Small intestine (tissue), 7 donors: ENCODE data around the gene STX7. TPM values are rescaled to one million over a fixed set of nuclear protein-coding genes. Genes with fewer than 3 reads are reported as not detected.

Source experiments
- DNase-seq, 2 donors: peaks; one replicate each; pipeline versions ENCODE4 v3.0.0 to v3.0.0-alpha.2; 2013
- FAIRE-seq: peaks from 2 replicates; lab custom pipeline; 2012; peaks lifted over from hg19 to GRCh38; lab: Jason Lieb, UNC
- H3K27ac ChIP-seq, 3 donors: one replicate each; pipeline ENCODE4 v1.5.1; 2013; ENCODE audit warnings: low read length in 2 of 3, mild to moderate bottlenecking in 2 of 3, control low read depth in 1 of 3, inconsistent platforms in 1 of 3, low read depth in 1 of 3, moderate library complexity in 1 of 3
- H3K27me3 ChIP-seq, 3 donors: one replicate each; pipeline ENCODE4 v1.6.1; 2013; ENCODE audit warnings: low read length in 3 of 3, inconsistent platforms in 1 of 3; ENCODE audit not compliant: control insufficient read depth in 3 of 3, insufficient read depth in 3 of 3
- H3K36me3 ChIP-seq, 3 donors: one replicate each; pipeline ENCODE4 v1.6.1; 2013; ENCODE audit warnings: low read length in 3 of 3, inconsistent platforms in 1 of 3, low read depth in 1 of 3, mild to moderate bottlenecking in 1 of 3, moderate library complexity in 1 of 3; ENCODE audit not compliant: control insufficient read depth in 3 of 3, insufficient read depth in 2 of 3
- H3K4me1 ChIP-seq, 3 donors: one replicate each; pipeline ENCODE4 v1.6.1; 2013; ENCODE audit warnings: low read length in 2 of 3, inconsistent platforms in 1 of 3, low read depth in 1 of 3, mild to moderate bottlenecking in 1 of 3, moderate library complexity in 1 of 3; ENCODE audit not compliant: control insufficient read depth in 3 of 3, insufficient read depth in 2 of 3
- H3K4me3 ChIP-seq, 3 donors: one replicate each; pipeline ENCODE4 v1.5.1; 2013; ENCODE audit warnings: low read length in 3 of 3, control low read depth in 1 of 3, inconsistent platforms in 1 of 3, low read depth in 1 of 3, mild to moderate bottlenecking in 1 of 3, moderate library complexity in 1 of 3
- H3K9me3 ChIP-seq, 2 donors: one replicate each; pipeline ENCODE4 v1.6.1; 2013; ENCODE audit warnings: low read depth in 1 of 2, low read length in 1 of 2; ENCODE audit not compliant: control insufficient read depth in 2 of 2, insufficient read depth in 1 of 2
- WGBS, 3 donors: extraction: QIAGEN DNeasy Blood & Tissue Kit; methylation state at CpG; one replicate each; pipeline ENCODE4 v1.1.7; 2013; 5-methylcytosine and 5-hydroxymethylcytosine counted together
- polyA plus RNA-seq, 4 donors: library from polyadenylated mRNA; stranded (reverse) in 3 of 4; unstranded in 1 of 4; fragments of 200-250 nt in 3 of 4; fragments of 120-200 nt in 1 of 4; gene quantifications; one replicate each; pipeline versions ENCODE4 v1.2.1 to v1.2.3, GENCODE V29; 2013
- donor health status: healthy with polysubstance abuse.
- donor health status: control.
- donor health status: control.
- donor health status: Bipolar disorder and iron deficiency.
- donor health status: healthy.

STX7 gene
- polyA plus RNA-seq, 4 donors: 24.7 to 91.8 (median 34.6) TPM

- Histone ChIP-seq H3K9me3 (no peaks in the 10 kb centered on the region), H3K27me3 (no peaks in the 10 kb centered on the region), H3K4me1 (peaks cover 0 to 11% (median 2%) of the 10 kb centered on the region in 3 donors), H3K4me3 (no peak overlapping the region), H3K36me3 (no peaks in the 10 kb centered on the region), H3K27ac (no peak overlapping the region)
- 65 to 91% (median 84%) methylated on average over 2 of the region's 2 CpGs for WGBS, 3 donors
- FAIRE-seq: no peak
- no peak for DNase-seq
Measured at GRCh38 chr6:132515386-132515785, 2.5 kb upstream of the STX7 start.

- WGBS, 3 donors: 17 to 45% (median 27%) methylated on average over 3 of the region's 3 CpGs
- Histone ChIP-seq H3K9me3 (no peaks in the 10 kb centered on the region), H3K27me3 (no peaks in the 10 kb centered on the region), H3K27ac (peak overlapping the region; percentile 32 to 84 (median 78)), H3K4me1 (peaks cover 0 to 11% (median 6%) of the 10 kb centered on the region in 3 donors), H3K4me3 (no peak overlapping the region), H3K36me3 (peaks cover 0 to 1% (median 0%) of the 10 kb centered on the region in 3 donors)
- DNase-seq (peak; percentile 61 to 63), FAIRE-seq (no peak)
Measured at GRCh38 chr6:132513831-132514545, 1.1 kb upstream of the STX7 start.

- no peaks in the 10 kb centered on the region for H3K27me3 ChIP-seq
- H3K9me3 ChIP-seq: no peaks in the 10 kb centered on the region
- WGBS, 3 donors: 0% methylated on average over 7 of the region's 7 CpGs
- H3K27ac ChIP-seq: peak overlapping the region; percentile 81 to 88 (median 84)
- peaks cover 6 to 18% (median 11%) of the 10 kb centered on the region in 3 donors for H3K4me1 ChIP-seq
- H3K36me3 ChIP-seq: peaks cover 2 to 9% (median 6%) of the 10 kb centered on the region in 3 donors
- peak overlapping the region; percentile 76 to 93 (median 90) for H3K4me3 ChIP-seq
- FAIRE-seq: peak; percentile 59
- no peak for DNase-seq
Measured at GRCh38 chr6:132512342-132512637, 626 bp downstream of the STX7 start.

- peak; percentile 11 to 48 for DNase-seq
- H3K9me3 ChIP-seq: no peaks in the 10 kb centered on the region
- WGBS, 3 donors: 10 to 29% (median 19%) methylated on average over 2 of the region's 2 CpGs
- H3K36me3 ChIP-seq: peaks cover 2 to 9% (median 6%) of the 10 kb centered on the region in 3 donors
- H3K4me1 ChIP-seq: peaks cover 6 to 18% (median 11%) of the 10 kb centered on the region in 3 donors
- H3K27me3 ChIP-seq: no peaks in the 10 kb centered on the region
- H3K27ac ChIP-seq: peak overlapping the region in 1 of 3 donors; percentile 84
- FAIRE-seq: no peak
- H3K4me3 ChIP-seq: peak overlapping the region; percentile 30 to 76 (median 58)
Measured at GRCh38 chr6:132511831-132512220, 1.1 kb downstream of the STX7 start.

GRCh38 chr6:132511210-132511830 lies 1.6 kb downstream of the STX7 start:
- peak; percentile 33 to 75 for DNase-seq
- H3K27me3 ChIP-seq: no peaks in the 10 kb centered on the region
- H3K36me3 ChIP-seq: peaks cover 2 to 9% (median 6%) of the 10 kb centered on the region in 3 donors
- whole genome bisulfite sequencing, 3 donors: 27 to 43% (median 38%) methylated on average over 4 of the region's 4 CpGs
- no peak for FAIRE-seq
- H3K27ac ChIP-seq: peak overlapping the region in 1 of 3 donors; percentile 84
- peaks cover 6 to 18% (median 11%) of the 10 kb centered on the region in 3 donors for H3K4me1 ChIP-seq
- peak overlapping the region; percentile 26 to 76 (median 58) for H3K4me3 ChIP-seq
- no peaks in the 10 kb centered on the region for H3K9me3 ChIP-seq

- peaks cover 10 to 19% (median 16%) of the 10 kb centered on the region in 3 donors for H3K4me1 ChIP-seq
- DNase-seq (peak; percentile 48 to 79), FAIRE-seq (no peak)
- no peak overlapping the region for H3K4me3 ChIP-seq
- H3K27me3 ChIP-seq: no peaks in the 10 kb centered on the region
- H3K36me3 ChIP-seq: peaks cover 2 to 22% (median 11%) of the 10 kb centered on the region in 3 donors
- H3K27ac ChIP-seq: peak overlapping the region in 1 of 3 donors; percentile 43
- no peaks in the 10 kb centered on the region for H3K9me3 ChIP-seq
- WGBS, 3 donors: 56 to 73% (median 67%) methylated on average over 5 of the region's 5 CpGs
Measured at GRCh38 chr6:132506869-132507808, 5.8 kb downstream of the STX7 start.

- Histone ChIP-seq H3K4me1 (peaks cover 10 to 18% (median 16%) of the 10 kb centered on the region in 3 donors), H3K4me3 (no peak overlapping the region), H3K27ac (no peak overlapping the region), H3K27me3 (no peaks in the 10 kb centered on the region), H3K9me3 (no peaks in the 10 kb centered on the region), H3K36me3 (peaks cover 2 to 26% (median 15%) of the 10 kb centered on the region in 3 donors)
- DNase-seq (no peak), FAIRE-seq (no peak)
- WGBS, 3 donors: 77 to 82% (median 78%) methylated on average over 2 of the region's 2 CpGs
Measured at GRCh38 chr6:132506461-132506860, 6.5 kb downstream of the STX7 start.

GRCh38 chr6:132505158-132505557 lies 7.8 kb downstream of the STX7 start:
- Histone ChIP-seq H3K9me3 (no peaks in the 10 kb centered on the region), H3K27me3 (no peaks in the 10 kb centered on the region), H3K4me1 (peaks cover 10 to 16% (median 11%) of the 10 kb centered on the region in 3 donors), H3K36me3 (peaks cover 2 to 31% (median 15%) of the 10 kb centered on the region in 3 donors), H3K27ac (no peak overlapping the region), H3K4me3 (no peak overlapping the region)
- FAIRE-seq (no peak), DNase-seq (no peak)
- 89 to 94% (median 93%) methylated on average over 1 of the region's 1 CpG for WGBS, 3 donors
